ENCODE results near the gene CDKN2D. TPM values are rescaled to one million over a fixed set of nuclear protein-coding genes. Genes with fewer than 3 reads are reported as not detected.
"Not testable (repeated sequence)": the region's sequence is repeated elsewhere in the genome, so short reads cannot be mapped to it uniquely, and the experiment has no call there.

CDKN2D gene
- total RNA-seq, 1 donor = 6.0 TPM

GRCh38 chr19:10544242-10544752 lies 24.5 kb downstream of the CDKN2D start:
- no peak for DNase-seq (ENCODE audit: low read depth)
- TF ChIP-seq, protein P1, sequence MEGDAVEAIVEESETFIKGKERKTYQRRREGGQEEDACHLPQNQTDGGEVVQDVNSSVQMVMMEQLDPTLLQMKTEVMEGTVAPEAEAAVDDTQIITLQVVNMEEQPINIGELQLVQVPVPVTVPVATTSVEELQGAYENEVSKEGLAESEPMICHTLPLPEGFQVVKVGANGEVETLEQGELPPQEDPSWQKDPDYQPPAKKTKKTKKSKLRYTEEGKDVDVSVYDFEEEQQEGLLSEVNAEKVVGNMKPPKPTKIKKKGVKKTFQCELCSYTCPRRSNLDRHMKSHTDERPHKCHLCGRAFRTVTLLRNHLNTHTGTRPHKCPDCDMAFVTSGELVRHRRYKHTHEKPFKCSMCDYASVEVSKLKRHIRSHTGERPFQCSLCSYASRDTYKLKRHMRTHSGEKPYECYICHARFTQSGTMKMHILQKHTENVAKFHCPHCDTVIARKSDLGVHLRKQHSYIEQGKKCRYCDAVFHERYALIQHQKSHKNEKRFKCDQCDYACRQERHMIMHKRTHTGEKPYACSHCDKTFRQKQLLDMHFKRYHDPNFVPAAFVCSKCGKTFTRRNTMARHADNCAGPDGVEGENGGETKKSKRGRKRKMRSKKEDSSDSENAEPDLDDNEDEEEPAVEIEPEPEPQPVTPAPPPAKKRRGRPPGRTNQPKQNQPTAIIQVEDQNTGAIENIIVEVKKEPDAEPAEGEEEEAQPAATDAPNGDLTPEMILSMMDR (IDR thresholded peaks at IDR 0.05; ENCODE audit: insufficient read depth, low read depth, low read length) = no peak
- H3K4me3 ChIP-seq (ENCODE audit: low read depth, low read length) = peak overlapping the region; percentile 86

GRCh38 chr19:10543420-10544241 lies 25.1 kb downstream of the CDKN2D start, which contains the start of gene ATG4D:
Gene ATG4D (plus strand): TSS chr19:10543904. CDS start chr19:10544091, 187 bp downstream.
- H3K4me3 ChIP-seq (ENCODE audit: low read depth, low read length) = peak within 1 kb of the TSS; percentile 86
- TF ChIP-seq, protein P1 (IDR thresholded peaks at IDR 0.05; ENCODE audit: insufficient read depth, low read depth, low read length) = no peak
- peak; percentile 59 for DNase-seq (ENCODE audit: low read depth)

- no peak for DNase-seq (ENCODE audit: low read depth)
- TF ChIP-seq, protein P1 (IDR thresholded peaks at IDR 0.05; ENCODE audit: insufficient read depth, low read depth, low read length) = no peak
- H3K4me3 ChIP-seq (ENCODE audit: low read depth, low read length) = peak overlapping the region; percentile 86
These were observed 25.7 kb downstream of the CDKN2D start for GRCh38 chr19:10543059-10543419.

- not testable (repeated sequence) for H3K4me3 ChIP-seq (ENCODE audit: low read depth, low read length)
These were observed 29.8 kb downstream of the CDKN2D start for GRCh38 chr19:10539016-10539415.

DNA sequence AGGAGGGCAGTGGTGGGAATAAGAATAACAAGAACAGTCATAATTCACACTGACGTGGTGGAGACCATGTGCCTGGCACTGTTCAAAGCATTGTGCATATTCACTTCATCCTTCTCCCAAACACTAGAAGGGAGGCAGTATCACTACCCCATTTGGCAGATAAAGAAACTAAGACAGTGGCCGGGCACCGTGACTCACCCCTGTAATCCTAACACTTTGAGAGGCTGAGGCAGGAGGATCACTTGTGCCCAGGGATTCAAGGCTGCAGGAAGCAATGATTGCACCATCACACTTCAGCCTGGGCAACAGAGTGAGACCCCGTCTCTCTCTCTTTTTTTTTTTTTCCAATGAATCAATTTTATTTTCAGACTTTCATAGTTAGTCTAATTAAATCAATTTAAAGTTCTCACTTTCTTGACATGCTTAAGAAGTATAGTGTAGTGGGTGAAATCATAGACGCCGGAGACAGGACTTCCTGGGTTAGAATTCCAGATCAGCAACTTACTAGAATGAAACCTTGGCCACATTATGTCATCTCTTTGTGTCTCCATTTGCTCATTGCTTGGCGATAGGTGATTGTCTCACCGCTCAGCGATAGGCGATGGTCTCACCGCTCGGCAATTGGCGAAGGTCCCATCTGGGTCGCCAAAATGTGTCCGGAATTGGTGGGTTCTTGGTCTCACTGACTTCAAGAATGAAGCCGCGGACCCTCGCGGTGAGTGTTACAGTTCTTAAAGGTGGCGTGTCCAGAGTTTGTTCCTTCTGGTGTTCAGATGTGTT lies 30.4 kb downstream of the CDKN2D start:
- DNase-seq (ENCODE audit: low read depth) = no peak
- no peak overlapping the region for H3K4me3 ChIP-seq (ENCODE audit: low read depth, low read length)
- TF ChIP-seq, protein P1 (IDR thresholded peaks at IDR 0.05; ENCODE audit: insufficient read depth, low read depth, low read length) = no peak

More at GRCh38 chr19:10539016-10539415, 29.8 kb downstream of the CDKN2D start:
- not testable (repeated sequence) for DNase-seq (ENCODE audit: low read depth)

GRCh38 chr19:10537668-10538067 lies 31.1 kb downstream of the CDKN2D start:
- TF ChIP-seq, protein P1 (IDR thresholded peaks at IDR 0.05; ENCODE audit: insufficient read depth, low read depth, low read length) = no peak
- DNase-seq (ENCODE audit: low read depth) = no peak
- H3K4me3 ChIP-seq (ENCODE audit: low read depth, low read length) = no peak overlapping the region

GRCh38 chr19:10535613-10536012 lies 33.2 kb downstream of the CDKN2D start:
- H3K4me3 ChIP-seq (ENCODE audit: low read depth, low read length) = no peak overlapping the region
- no peak for DNase-seq (ENCODE audit: low read depth)
- TF ChIP-seq, protein P1 (IDR thresholded peaks at IDR 0.05; ENCODE audit: insufficient read depth, low read depth, low read length) = no peak
